GM12801 (cell line): ENCODE measurements around the gene RAB2B.

Source experiments
- CTCF ChIP-seq: IDR thresholded peaks from one replicate; pipeline ENCODE4 v1.5.1; 2011; ENCODE audit warnings: control low read depth; ENCODE audit not compliant: insufficient read length; ENCODE audit errors: extremely low read depth

Gene RAB2B

GRCh38 chr14:21414137-21414631 is 62.6 kb downstream of the RAB2B start:
- no peak for TF ChIP-seq CTCF
